Activated CD4-positive, alpha-beta T cell treated with anti-CD3 and anti-CD28 coated beads for 48 hours (primary cell): ENCODE data around the gene SUSD6.
"Not testable (repeated sequence)": the region's sequence is repeated elsewhere in the genome, so short reads cannot be mapped to it uniquely, and the experiment has no call there.

Source experiments
- DNase-seq: peaks from one replicate; pipeline ENCODE4 v3.0.0-alpha.2; 2020

SUSD6 gene

GRCh38 chr14:69625299-69626131 is 14.1 kb downstream of the SUSD6 start:
- DNase-seq = peak; percentile 86

GRCh38 chr14:69626132-69626500 is 14.7 kb downstream of the SUSD6 start:
- DNase-seq = no peak

- no peak for DNase-seq
These were observed 18.1 kb downstream of the SUSD6 start for GRCh38 chr14:69629225-69630127.

- DNase-seq = no peak
These were observed 19.0 kb downstream of the SUSD6 start for GRCh38 chr14:69630360-69630759.

- DNase-seq = no peak
These were observed 20.1 kb downstream of the SUSD6 start for GRCh38 chr14:69631509-69631908.

GRCh38 chr14:69632164-69632563 is 20.8 kb downstream of the SUSD6 start:
- DNase-seq = no peak

- no peak for DNase-seq
These were observed 21.3 kb downstream of the SUSD6 start for GRCh38 chr14:69632593-69633151.

DNA sequence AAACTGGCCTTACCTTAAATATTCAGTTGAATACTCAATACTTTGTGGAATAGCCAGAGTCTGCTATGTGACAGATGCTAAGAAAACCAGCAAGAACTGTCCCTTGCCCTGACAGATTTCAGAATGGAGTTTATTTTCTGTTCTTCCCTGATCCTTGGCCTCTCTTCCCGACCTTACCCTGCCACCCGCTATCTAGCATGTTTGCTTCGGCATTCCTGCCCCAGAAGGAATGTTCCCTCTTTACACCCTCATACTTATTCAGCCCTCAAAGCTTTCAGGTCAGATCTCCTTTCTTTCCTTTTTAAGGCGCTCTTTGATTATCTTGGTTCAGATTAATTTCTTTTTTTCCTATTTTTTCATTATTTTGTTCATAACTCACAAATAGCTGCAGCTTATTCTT is 21.8 kb downstream of the SUSD6 start:
- no peak for DNase-seq

- peak; percentile 68 for DNase-seq
These were observed 24.7 kb downstream of the SUSD6 start for GRCh38 chr14:69635981-69636639.

- no peak for DNase-seq
These were observed 25.5 kb downstream of the SUSD6 start for GRCh38 chr14:69636718-69637480.

DNA sequence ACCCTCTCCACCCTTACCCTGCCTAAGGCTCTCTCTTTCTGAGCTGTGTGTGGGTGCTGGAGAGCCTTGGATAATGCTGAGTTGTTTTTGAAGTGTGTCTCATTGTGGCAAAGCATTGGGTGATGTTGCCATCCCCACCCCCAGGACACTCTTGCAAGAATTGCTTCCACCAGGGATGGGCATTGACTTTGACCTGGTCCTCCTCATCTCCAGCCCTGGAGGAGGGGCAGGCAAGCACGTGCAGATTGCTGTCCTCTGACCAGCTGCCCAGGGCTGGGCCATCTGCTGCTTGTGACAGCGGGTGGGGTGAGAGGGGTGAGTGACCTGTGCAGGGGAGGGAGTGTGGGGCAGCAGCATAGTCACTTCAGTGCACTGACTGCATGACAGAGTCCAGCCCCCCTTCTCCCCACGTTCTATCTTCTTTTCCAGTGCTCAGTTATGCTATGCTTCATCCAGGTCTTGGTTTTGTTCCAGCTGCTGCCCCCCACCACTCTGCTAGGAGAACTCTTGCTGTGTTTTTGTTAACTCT is 26.2 kb downstream of the SUSD6 start:
- no peak for DNase-seq

DNA sequence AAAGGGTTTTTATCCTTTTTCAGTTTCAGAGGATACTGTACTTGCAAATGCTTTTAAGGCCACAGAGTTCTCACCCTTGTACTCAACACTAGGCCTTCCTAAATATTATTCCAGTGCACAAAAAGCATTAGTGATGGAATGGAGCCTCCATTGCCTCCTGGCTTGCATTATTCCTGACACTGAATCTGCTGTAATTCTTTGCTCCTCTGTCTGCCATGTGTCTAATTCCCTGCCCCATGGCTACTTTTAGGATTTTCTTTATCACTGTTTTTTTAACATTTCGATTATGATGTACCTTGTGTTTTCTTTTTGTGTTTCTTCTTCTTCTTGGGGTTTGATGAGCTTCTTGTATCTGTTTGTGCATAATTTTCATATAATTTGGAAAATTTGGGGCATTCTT is 29.5 kb downstream of the SUSD6 start:
- no peak for DNase-seq

- not testable (repeated sequence) for DNase-seq
These were observed 30.9 kb downstream of the SUSD6 start for GRCh38 chr14:69642212-69642793.

- DNase-seq = peak; percentile 84
These were observed 32.2 kb downstream of the SUSD6 start for GRCh38 chr14:69643430-69644200.

- no peak for DNase-seq
These were observed 33.4 kb downstream of the SUSD6 start for GRCh38 chr14:69644814-69645213.

DNA sequence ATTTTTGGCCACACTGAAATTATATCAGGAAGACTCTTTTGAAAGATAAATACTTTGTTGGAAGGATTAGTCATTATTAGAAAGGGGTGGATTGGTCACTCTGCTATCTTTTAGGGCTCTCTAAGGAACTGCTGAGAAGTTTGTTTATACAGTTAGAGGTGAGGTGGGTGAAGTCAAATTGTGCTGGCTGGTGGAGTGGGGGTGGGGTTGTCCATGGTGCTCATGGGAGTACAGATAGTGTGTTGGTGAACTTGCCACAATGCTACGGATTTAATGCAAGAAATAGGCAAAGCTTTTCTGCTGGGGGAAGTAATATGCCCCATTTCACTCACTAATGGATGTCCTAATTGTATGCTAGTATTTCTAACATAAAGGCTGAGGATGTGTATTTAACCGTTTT is 35.8 kb downstream of the SUSD6 start:
- no peak for DNase-seq

DNA sequence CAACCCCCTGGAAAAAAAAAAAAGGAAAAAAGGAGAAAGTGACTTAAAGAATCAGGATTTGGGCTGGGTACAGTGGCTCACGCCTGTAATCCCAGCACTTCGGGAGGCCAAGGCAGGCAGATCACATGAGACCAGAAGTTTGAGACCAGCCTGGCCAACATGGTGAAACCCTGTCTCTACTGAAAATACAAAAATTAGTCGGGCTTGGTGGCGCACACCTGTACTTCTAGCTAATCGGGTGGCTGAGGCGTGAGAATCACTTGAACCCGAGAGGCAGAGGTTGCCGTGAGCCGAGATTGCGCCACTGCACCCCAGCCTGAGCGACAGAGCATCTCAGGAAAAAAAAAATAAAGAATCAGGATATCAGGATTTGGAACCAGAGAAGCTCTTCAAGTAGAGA is 36.2 kb downstream of the SUSD6 start:
- not testable (repeated sequence) for DNase-seq

DNA sequence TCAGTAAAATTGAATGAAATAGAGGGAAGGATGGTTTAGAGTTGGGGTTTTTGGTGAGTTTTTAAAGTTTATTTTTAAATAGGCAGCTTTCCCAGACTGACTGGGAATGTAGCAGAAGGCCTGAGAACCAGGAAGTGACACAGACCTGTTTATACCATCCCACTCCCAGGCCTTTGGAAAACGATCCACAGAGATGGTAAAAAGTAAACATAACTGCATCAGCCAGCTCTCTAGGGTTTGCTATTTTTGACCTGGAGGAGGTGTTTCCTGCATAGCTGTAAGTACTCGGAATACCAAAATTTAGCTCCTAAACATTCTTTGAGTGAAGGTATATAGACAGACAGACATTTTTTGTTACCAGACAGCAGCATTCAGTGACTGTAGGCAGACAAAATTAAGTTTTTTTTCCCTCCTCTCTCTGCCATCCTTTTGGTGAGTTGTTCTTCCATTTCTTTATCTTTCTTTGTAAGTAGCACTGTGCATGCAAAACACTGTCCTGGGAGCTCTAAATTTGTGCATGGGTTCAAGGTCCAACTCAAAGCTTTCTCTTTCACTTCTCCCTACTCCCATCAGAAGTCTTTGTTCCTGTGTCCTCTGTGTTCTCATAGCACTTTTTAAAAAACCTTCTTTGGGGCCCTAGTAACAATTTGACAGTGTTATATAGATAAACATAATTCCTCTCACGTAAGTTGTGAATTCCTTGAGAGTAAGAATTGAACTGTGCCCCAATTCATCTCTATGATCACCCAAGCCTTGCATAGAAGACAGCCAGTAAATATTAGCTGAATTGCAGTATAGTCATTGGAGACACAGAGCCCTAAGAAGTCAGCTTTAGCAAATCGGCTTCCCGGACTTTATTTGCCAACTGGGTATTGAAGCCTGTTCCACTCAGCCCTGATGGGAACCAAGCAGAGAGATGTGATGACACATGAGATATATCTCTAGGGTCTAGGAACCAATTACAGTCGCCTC is 37.4 kb downstream of the SUSD6 start:
- no peak for DNase-seq

- no peak for DNase-seq
These were observed 39.6 kb downstream of the SUSD6 start for GRCh38 chr14:69650948-69651369.

DNA sequence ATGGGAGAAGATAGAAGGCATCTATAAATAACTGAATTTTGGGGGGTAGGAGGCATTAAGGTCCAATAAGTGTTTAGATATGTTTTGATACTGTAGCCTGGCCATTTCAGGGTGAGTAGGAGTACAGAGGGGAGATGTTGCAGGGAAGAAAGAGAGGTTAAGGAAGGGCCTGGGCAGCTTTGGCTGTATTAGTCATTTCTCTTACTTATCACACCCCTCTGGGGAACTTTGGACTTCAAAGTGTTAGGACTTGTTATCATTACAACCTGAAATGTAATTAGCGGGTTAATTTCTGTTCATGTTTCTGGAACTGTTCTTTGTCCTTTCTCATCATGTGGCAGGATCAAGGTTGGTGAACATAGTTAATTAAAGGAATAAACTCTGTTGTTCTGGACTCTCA is 40.3 kb downstream of the SUSD6 start:
- no peak for DNase-seq
